HepG2 (cell line): ENCODE data around the gene RNU6-1. TPM values are rescaled to one million over a fixed set of nuclear protein-coding genes. Genes with fewer than 3 reads are reported as not detected.

Experiments used
- ATAC-seq: fragments of 200-7000 bp; cut with Tn5 transposase; 3 replicates; pipeline ENCODE4 v1.9.1; 2020; ENCODE audit warnings: mild to moderate bottlenecking, moderate library complexity
- BruUV-seq: library from RNA; stranded (reverse); fragments of 400-500 nt; replicated peaks from 2 replicates; lab custom pipeline; 2021; lab: Mats Ljungman, UMichigan
- CTCF ChIA-PET: fragments of 300-600 bp; formaldehyde crosslinking; extraction: SDS; loops from one replicate; lab custom pipeline; 2021; ENCODE audit warnings: low total read pairs, inconsistent platforms, low intra/inter-chr PET ratio; lab: Yijun Ruan, JAX
- POLR2A ChIA-PET: fragments of 350-600 bp; sonication (Branson Sonifier 250); formaldehyde crosslinking; loops from one replicate; lab custom pipeline; 2020; ENCODE audit warnings: antibody characterized with exemption, inconsistent platforms; lab: Yijun Ruan, JAX
- DNase-seq: peaks from one replicate; pipeline ENCODE4 v3.0.0-alpha.2; 2015; ENCODE audit warnings: low spot score
- FAIRE-seq: peaks from 3 replicates; lab custom pipeline; 2011; peaks lifted over from hg19 to GRCh38; lab: Jason Lieb, UNC
- H2AFZ ChIP-seq: one replicate; pipeline ENCODE4 v1.6.1; 2011; ENCODE audit warnings: low read length, inconsistent platforms
- H3K27ac ChIP-seq: fragments of 300-600 bp; 3 replicates; pipeline ENCODE4 v1.8.0; 2011; ENCODE audit warnings: mixed run types, mild to moderate bottlenecking, mixed read lengths, low read length, inconsistent platforms; ENCODE audit not compliant: insufficient read depth; ENCODE audit errors: extremely low read length
- H3K27me3 ChIP-seq, 2 experiments: fragments of 200-600 bp in 1 of 2; 2 replicates in 1 of 2; 3 replicates in 1 of 2; pipeline versions ENCODE4 v1.6.0 to v1.8.0; 2011; ENCODE audit warnings: low read length in 2 of 2, mild to moderate bottlenecking in 2 of 2, moderate library complexity in 2 of 2, inconsistent platforms in 1 of 2; ENCODE audit not compliant: insufficient read depth in 2 of 2, control insufficient read depth in 1 of 2
- H3K36me3 ChIP-seq, 2 experiments: fragments of 200-600 bp in 1 of 2; replicated peaks in 1 of 2; 2 replicates in 1 of 2; 3 replicates in 1 of 2; pipeline versions ENCODE4 v1.5.1 to v1.8.0; 2011; ENCODE audit warnings: low read length in 2 of 2, inconsistent platforms in 1 of 2; ENCODE audit not compliant: insufficient read depth in 2 of 2, control insufficient read depth in 1 of 2
- H3K4me1 ChIP-seq: 2 replicates; pipeline ENCODE4 v1.5.1; 2012; ENCODE audit warnings: low read length, inconsistent platforms; ENCODE audit not compliant: insufficient read depth
- H3K4me2 ChIP-seq: 2 replicates; pipeline ENCODE4 v1.6.0; 2011; ENCODE audit warnings: low read depth, low read length, inconsistent platforms
- H3K4me3 ChIP-seq, 3 experiments: fragments of 200-600 bp in 1 of 3; sonication (generic), shearing (Covaris generic) in 1 of 3; replicated peaks in 1 of 3; 2 replicates each; pipeline ENCODE4 v1.5.1; 2011 to 2016; ENCODE audit warnings: low read length in 3 of 3, inconsistent platforms in 2 of 3, low read depth in 2 of 3, mild to moderate bottlenecking in 2 of 3, control low read depth in 1 of 3, mixed read lengths in 1 of 3; ENCODE audit not compliant: insufficient read depth in 1 of 3
- H3K79me2 ChIP-seq: one replicate; pipeline ENCODE4 v1.6.1; 2011; ENCODE audit warnings: low read length, inconsistent platforms; ENCODE audit not compliant: insufficient read depth
- H3K9ac ChIP-seq: 2 replicates; pipeline ENCODE4 v1.6.0; 2011; ENCODE audit warnings: mild to moderate bottlenecking, low read depth, low read length, inconsistent platforms; ENCODE audit not compliant: insufficient read depth
- H3K9me3 ChIP-seq: 2 replicates; pipeline ENCODE4 v1.5.1; 2012; ENCODE audit warnings: mild to moderate bottlenecking, low read length
- H4K20me1 ChIP-seq: 2 replicates; pipeline ENCODE4 v1.6.0; 2011; ENCODE audit warnings: inconsistent platforms, mild to moderate bottlenecking, low read length, moderate library complexity; ENCODE audit not compliant: insufficient read depth
- AGO1 ChIP-seq: fragments of 200-400 bp; formaldehyde crosslinking; IDR thresholded peaks from 2 replicates; pipeline ENCODE4 v1.6.1; 2017; ENCODE audit warnings: mild to moderate bottlenecking, low read depth, low read length, moderate library complexity; ENCODE audit not compliant: poor library complexity, severe bottlenecking
- EZH2 ChIP-seq: conservative IDR thresholded peaks from 2 replicates; pipeline ENCODE4 v1.6.1; 2012; ENCODE audit warnings: mild to moderate bottlenecking, low read depth, low read length, moderate library complexity
- SALL2 ChIP-seq: sonication (generic); formaldehyde crosslinking; IDR thresholded peaks from 2 replicates; pipeline ENCODE4 v1.8.1; 2023; ENCODE audit warnings: mild to moderate bottlenecking, missing genetic modification reagents, inconsistent platforms
- ZNF788 ChIP-seq: sonication (generic); formaldehyde crosslinking; IDR thresholded peaks from 2 replicates; pipeline ENCODE4 v1.5.0; 2020; ENCODE audit warnings: mild to moderate bottlenecking, missing genetic modification reagents, borderline replicate concordance
- WGBS: methylation state at CpG from one replicate; pipeline ENCODE4 v1.1.6; 2017; ENCODE audit warnings: low lambda C conversion rate; 5-methylcytosine and 5-hydroxymethylcytosine counted together
- in situ Hi-C: cut with HindIII; loops from 2 replicates; pipeline ENCODE4 v1.10.0; 2017; ENCODE audit warnings: low pct_unique_long_range_greater_than_20kb; ENCODE audit not compliant: extremely low pct_ligation_motif_present
- intact Hi-C: fragments of 100-400 bp; cut with micrococcal nuclease; formaldehyde crosslinking; loops from one replicate; pipeline ENCODE4 v1.10.0; 2022; ENCODE audit not compliant: unreplicated experiment
- polyA plus RNA-seq, 8 experiments: library from polyadenylated mRNA; depleted of rRNA in 3 of 8; stranded (reverse) in 7 of 8; unstranded in 1 of 8; fragments of >200 nt; fragmentation: Illumina TruSeq in 4 of 8; extraction: Trizol in 4 of 8; gene quantifications; 2 replicates each; pipeline versions ENCODE4 v1.2.1 to v1.2.3, GENCODE V29; 2011 to 2016; ENCODE audit warnings: low read depth in 4 of 8, missing spikeins in 1 of 8, mixed read lengths in 1 of 8; ENCODE audit not compliant: insufficient read depth in 1 of 8
- total RNA-seq, 5 experiments: library from RNA; depleted of rRNA; stranded (reverse); fragments of >200 nt; fragmentation: Illumina TruSeq; extraction: Trizol; gene quantifications; 2 replicates each; pipeline ENCODE4 v1.2.3, GENCODE V29; 2016; ENCODE audit warnings: low read depth in 1 of 5

RNU6-1 gene
- total and polyA plus RNA-seq, 2 of the 13 experiments (the other 11 are each of a cell fraction or from before 2014, with no cell fraction given) = under 0.01 TPM; not detected in 1

DNA sequence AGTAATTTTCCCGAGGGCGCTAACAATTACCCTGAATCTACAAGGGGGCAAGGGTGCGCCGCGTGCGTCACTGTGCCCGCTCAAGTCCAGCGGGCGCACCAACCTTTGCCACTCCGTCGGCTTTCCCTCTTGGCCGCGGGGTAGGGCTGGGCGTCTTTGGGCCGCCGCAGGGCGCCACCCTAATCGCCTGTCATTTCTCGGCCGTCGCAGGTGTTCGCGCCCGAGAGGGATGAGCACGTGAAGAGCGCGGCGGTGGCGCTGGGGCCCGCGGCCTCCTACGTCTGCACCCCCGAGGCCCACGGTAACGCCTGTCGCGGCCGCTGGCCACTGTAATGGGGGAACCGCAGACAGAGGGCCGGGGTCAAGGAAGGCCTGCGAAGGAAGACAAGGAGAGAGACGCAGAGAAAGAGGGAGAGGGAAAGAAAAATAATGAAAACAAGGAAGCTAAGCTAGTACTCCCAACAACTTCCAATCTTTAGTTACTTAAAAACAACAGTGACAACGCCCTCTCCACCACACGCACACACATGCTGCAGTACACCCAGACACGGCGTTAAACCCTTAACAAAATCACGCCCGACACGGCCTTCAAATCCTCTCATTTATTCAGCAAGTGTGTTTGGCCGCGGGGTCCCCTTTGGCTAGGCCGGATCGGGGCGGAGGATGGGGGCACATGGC is 10.7 kb downstream of the RNU6-1 start:
- Histone ChIP-seq H3K36me3 (no peaks in the 10 kb centered on the region), H2AFZ (no peak overlapping the region), H3K79me2 (no peaks in the 10 kb centered on the region), H3K27me3 (peaks cover 12 to 71% of the 10 kb centered on the region in 2 experiments; a peak in 4 of 5 replicates), H3K9ac (no peak overlapping the region), H3K9me3 (no peaks in the 10 kb centered on the region), H4K20me1 (no peaks in the 10 kb centered on the region), H3K4me3 (no peak overlapping the region), H3K4me2 (no peak overlapping the region), H3K27ac (no peak overlapping the region), H3K4me1 (peaks cover 8% of the 10 kb centered on the region)
- TF ChIP-seq ZNF788 (no peak), SALL2 (no peak)
- intact Hi-C loops = no loop called here
- no TSS peak for BruUV-seq
- FAIRE-seq = no peak
- ChIA-PET POLR2A (no interaction called here), CTCF (no interaction called here)
- ATAC-seq = no peak
- in situ Hi-C loops = no loop called here
- WGBS = 86% methylated on average over 54 of the region's 54 CpGs
- no peak for DNase-seq

DNA sequence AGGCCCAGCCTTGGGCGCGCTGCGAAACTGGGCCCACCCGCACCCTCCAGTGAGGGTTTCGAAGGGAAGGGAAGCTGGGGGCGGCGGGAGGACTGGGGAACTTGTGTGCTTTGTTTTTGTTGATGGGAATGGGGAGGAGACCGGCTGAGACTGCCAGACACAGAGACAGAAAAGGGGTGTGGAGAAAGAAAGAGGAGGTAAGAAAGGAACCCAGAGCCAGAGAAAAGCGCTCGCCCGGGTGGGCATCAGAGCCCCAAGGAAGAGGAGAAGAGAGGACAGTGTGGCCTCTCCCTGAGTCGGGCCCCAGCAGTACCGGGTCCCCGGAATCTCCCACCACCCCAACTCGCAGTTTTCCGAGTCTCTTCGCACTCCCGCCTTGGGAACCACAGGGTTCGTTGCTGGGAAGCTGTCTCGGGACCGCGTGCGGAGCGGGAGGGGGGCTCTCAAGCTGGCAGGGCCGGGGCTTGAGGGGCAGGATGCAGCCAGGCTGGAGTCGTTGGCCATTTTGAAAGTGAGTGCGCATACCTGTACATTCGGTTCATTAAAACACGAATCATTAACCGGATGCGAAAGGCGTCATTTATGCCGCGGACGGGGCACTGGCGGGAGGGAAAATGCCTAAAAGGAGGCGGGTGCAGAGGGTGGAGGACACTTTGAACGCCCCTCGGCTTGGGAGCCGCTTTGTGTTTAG is 11.4 kb downstream of the RNU6-1 start:
- Histone ChIP-seq H3K36me3 (no peaks in the 10 kb centered on the region), H3K9me3 (no peaks in the 10 kb centered on the region), H4K20me1 (no peaks in the 10 kb centered on the region), H3K4me3 (no peak overlapping the region), H3K27ac (no peak overlapping the region), H3K27me3 (peaks cover 14 to 72% of the 10 kb centered on the region in 2 experiments; a peak in 4 of 5 replicates), H3K9ac (no peak overlapping the region), H2AFZ (no peak overlapping the region), H3K4me1 (peaks cover 5% of the 10 kb centered on the region), H3K4me2 (no peak overlapping the region), H3K79me2 (no peaks in the 10 kb centered on the region)
- no TSS peak for BruUV-seq
- ATAC-seq = no peak
- intact Hi-C loops (no loop called here), in situ Hi-C loops (no loop called here)
- no peak for FAIRE-seq
- no peak for DNase-seq
- TF ChIP-seq EZH2 = peak; percentile 41; the same call in 1 of the 2 replicates
- TF ChIP-seq AGO1 = no peak
- 55% methylated on average over 31 of the region's 40 CpGs for WGBS
- ChIA-PET POLR2A (no interaction called here), CTCF (no interaction called here)
